CD4-positive, alpha-beta T cell treated with Interleukin-17A for 4 hours (primary cell): ENCODE results near the gene PAPLN.
"Not testable (repeated sequence)": the region's sequence is repeated elsewhere in the genome, so short reads cannot be mapped to it uniquely, and the experiment has no call there.

Experiments used
- DNase-seq: peaks from one replicate; pipeline ENCODE4 v3.0.0-alpha.2; 2020; ENCODE audit warnings: mixed read lengths

Gene PAPLN, protein sequence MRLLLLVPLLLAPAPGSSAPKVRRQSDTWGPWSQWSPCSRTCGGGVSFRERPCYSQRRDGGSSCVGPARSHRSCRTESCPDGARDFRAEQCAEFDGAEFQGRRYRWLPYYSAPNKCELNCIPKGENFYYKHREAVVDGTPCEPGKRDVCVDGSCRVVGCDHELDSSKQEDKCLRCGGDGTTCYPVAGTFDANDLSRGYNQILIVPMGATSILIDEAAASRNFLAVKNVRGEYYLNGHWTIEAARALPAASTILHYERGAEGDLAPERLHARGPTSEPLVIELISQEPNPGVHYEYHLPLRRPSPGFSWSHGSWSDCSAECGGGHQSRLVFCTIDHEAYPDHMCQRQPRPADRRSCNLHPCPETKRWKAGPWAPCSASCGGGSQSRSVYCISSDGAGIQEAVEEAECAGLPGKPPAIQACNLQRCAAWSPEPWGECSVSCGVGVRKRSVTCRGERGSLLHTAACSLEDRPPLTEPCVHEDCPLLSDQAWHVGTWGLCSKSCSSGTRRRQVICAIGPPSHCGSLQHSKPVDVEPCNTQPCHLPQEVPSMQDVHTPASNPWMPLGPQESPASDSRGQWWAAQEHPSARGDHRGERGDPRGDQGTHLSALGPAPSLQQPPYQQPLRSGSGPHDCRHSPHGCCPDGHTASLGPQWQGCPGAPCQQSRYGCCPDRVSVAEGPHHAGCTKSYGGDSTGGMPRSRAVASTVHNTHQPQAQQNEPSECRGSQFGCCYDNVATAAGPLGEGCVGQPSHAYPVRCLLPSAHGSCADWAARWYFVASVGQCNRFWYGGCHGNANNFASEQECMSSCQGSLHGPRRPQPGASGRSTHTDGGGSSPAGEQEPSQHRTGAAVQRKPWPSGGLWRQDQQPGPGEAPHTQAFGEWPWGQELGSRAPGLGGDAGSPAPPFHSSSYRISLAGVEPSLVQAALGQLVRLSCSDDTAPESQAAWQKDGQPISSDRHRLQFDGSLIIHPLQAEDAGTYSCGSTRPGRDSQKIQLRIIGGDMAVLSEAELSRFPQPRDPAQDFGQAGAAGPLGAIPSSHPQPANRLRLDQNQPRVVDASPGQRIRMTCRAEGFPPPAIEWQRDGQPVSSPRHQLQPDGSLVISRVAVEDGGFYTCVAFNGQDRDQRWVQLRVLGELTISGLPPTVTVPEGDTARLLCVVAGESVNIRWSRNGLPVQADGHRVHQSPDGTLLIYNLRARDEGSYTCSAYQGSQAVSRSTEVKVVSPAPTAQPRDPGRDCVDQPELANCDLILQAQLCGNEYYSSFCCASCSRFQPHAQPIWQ

DNA sequence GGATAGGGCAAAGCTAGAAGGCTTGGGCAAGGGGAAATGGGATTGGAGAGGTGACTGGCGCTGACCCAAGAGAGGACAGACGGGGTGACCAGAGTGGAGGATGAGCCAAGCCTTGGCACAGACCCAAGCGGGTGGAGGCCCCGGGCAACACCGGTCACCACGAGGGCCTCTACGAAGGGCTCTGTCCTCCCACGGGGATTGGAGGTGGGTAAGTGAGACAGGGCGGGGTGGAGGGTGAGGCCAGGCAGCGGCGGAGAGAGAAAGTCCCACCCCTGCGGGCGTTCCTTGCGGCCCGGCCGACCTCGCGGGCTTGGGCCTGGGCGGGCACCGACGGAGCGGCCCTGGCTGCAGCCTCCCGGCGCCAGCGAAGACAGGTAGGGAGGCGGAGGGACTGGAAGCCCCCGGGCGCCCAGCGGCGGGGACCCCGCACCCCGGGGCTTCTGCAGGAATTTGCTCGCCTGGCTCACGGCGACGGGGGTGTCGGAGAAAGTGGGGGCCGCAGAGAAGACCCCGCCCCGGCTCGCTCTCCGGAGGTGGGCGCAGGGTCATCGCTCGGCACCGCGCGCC is at the start of gene PAPLN:
Gene PAPLN, plus strand, starts transcription at position 288 of the 567 bp plus-strand sequence. CDS start 2,273 bp downstream, outside the sequence.
- no peak for DNase-seq

DNA sequence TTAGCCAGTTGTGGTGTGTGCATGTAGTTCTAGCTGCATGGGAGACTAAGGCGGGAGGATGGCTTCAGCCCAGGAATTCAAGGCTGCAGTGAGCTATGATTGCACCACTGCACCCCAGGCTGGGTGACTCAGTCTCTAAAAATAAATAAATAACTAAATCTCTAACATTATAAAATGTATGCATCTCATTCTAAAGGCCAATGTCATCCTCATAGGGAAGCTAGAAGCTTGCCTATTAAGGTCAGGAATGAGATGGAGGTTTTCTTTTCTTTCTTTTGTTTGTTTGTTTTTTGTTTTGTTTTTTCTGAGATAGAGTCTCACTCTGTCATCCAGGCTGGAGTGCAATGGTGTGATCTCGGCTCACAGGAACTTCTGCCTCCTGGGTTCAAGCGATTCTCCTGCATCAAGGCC is 48.8 kb upstream of the PAPLN start:
- DNase-seq = no peak

DNA sequence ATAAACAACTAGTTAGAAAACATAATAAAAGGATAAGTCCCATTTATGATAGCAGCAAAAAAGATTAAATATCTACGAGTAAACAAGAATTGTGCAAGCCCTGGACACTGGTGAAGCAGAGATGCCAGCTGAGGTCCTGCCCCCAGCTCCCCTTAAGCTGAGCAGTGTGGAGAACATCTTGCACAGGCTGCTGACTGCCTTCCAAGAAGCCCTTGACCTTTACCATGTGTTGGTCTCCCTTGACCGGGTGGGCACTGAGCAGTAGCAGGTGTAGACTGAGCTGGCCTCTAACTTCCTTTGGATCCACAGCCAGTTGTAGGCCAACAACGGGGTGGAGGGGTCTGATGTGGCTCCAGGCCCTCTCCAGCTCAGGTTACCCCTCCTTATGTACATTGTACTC is 47.7 kb upstream of the PAPLN start:
- DNase-seq = no peak

DNA sequence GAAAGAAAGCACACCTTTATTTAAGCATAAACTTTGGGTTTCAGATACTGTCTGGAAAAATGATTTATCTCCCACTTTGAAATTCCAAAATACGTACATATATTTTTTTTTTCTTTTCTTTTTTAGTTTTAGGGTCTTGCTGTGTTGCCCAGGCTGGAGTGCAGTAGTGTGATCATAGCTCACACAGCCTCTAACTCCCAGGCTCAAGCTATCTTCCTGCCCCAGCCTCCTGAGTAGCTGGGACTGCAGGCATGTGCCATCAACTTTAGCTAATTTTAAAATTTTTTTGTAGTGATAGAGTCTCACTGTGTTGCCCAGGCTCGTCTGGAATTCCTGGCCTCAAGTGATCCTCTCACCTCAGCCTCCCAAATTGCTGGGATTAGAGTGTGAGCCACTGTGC is 45.9 kb upstream of the PAPLN start:
- DNase-seq = no peak

DNA sequence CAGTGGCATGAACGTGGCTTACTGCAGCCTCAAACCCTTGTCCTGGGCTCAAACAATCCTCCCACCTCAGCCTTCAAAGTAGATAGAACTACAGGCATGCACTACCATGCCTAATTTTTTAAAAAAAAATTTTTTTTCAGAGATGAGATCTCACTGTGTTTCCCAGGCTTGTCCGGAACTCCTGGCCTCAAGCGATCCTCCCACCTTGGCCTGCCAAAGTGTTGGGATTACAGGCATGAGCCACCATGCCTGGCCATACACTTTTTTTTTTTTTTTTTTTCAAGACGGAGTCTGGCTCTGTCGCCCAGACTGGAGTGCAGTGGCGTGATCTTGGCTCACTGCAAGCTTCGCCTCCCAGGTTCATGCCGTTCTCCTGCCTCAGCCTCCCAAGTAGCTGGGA is 43.0 kb upstream of the PAPLN start:
- DNase-seq = not testable (repeated sequence)

DNA sequence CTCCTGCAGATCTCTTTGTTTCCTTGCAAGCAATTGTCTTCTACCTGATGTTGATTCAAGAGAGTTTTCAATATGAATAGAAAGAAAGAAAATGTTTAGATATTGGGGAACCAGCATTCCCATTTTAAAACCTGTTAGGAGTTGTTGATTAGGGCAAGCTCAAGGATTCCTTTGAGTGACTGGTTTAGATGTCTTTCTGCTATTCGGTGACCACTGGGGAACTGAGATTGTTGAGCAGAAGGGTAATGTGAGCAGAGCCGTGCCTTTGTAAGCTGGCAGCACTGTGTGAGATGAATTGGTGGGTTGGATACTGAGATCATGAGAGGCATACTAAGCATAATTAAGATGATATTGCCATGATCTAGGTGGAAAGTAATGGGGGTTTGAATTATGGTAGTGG is 39.1 kb upstream of the PAPLN start:
- no peak for DNase-seq

DNA sequence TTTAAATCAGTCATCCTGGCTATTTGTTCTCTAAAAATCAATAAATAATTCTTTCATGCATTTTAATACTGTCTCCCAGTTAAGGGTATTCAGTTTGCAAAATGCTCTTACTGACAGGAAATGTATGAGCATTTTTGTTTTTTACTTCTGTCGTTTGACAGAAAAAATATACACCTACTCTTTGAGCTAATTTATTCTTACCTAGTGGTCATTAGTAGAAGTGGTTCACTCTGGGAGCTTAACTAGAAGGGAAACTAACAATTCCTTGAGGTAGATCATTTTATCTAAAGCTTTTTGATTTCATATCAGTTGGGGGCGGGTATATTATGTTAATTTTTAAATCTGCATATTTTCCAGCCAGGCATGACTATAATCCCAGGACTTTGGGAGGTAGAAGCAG is 33.8 kb upstream of the PAPLN start:
- DNase-seq = no peak

DNA sequence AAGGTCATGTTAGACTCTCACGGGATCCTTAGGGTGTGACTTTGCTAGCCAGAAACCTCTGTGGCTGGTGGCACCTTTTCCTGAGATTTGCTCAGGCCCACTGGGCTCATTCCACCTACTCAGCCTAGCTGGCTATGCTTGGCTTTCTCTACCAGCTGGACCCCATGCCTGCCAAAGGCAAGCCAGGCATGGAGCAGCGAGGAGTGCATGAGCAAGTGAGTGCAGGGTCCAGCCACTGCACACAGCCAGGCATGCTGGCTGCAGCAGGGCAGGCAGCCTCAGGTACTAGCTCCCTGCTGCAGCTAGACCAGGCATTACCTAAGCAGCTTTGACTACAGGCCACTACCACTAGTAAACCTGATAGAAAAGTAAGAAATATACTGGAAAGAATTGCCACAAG is 29.7 kb upstream of the PAPLN start:
- DNase-seq = no peak

DNA sequence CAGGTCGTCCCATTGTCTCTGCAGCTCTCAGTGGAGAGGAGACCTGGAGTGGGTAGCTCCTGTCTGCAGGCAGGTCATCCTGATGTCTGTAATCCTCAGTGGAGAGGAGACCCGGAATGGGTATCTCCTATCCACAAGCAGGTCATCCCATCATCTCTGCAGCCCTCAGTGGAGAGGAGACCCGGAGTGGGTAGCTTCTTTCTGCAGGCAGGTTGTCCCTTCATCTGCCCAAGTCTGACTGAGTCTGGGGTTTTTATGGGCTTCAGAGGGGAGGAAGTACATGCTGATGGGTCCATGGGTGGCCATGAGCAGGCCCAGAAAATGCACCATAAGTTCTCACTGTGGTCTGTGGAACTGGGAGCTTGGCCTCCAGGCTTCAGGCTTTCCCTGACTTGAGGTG is 28.9 kb upstream of the PAPLN start:
- no peak for DNase-seq

DNA sequence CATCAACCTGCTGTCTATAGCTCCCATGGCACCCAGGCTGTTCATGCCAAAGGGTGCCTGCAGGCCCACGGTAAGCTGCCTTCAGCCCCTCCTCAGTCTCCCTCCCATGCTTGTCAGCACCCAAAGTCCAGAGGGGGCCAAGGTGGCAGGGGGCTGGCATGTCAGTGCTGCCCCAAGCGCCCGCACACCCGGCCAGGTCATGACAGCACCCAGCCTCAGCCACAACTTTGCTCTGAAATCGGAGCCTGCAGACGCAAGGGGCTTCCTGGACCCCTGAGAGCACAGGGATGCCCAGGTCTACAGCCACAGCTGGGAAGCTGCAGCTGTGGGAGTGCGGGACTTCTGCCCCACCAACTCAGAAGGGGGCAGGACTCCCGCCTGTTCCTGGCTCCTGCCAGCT is 28.5 kb upstream of the PAPLN start:
- DNase-seq = no peak

DNA sequence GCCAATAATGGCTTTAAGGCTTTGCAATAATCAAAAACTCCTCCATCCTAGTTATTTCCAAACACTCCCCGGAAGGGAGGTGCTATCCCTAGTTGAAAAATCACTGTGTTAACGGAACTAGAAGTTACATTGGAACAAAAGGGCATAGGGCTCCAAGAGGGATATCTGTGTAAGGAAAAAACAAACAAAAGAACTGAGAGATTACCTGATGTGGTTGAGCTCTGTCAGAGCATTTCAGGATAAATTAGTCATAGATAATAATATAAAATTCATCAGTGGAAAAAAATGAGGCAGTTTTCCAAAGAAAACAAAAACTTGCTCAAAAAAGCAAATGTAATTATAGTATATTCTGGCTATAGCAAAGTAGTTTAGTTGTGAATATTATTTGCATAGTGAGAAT is 27.4 kb upstream of the PAPLN start:
- DNase-seq = no peak

DNA sequence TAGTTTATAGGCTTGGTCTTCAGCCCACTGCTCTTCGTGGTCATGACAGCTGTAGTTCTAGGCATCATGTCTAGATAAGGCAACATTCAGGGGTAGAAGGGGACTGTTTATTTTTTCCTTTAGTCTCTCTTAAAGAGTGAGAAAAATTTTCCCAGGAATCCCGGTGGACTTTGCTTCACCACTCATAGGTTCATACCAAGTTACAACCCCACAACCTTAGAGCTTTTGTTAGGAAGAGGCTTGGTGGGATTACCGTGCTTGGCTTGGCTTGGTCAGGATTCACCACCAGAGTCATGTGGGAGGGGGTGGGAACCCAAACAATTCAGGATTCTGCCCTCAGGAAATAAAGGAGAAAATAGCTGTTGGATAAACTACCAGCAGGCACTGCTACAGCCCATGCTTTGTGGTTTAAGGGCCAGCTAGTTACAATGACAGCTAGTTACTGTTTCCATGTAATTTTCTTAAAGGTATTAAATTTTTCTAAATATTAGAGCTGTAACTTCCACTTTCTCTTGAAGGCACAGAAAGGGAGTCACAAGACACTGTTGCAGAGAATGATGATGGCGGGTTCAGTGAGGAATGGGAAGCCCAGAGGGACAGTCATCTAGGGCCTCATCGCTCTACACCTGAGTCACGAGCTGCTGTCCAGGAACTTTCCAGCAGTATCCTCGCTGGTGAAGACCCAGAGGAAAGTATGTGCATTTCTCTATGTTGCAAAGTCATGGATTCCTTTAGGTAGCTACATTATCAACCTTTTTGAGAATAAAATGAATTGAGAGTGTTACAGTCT is 25.9 kb upstream of the PAPLN start:
- no peak for DNase-seq

DNA sequence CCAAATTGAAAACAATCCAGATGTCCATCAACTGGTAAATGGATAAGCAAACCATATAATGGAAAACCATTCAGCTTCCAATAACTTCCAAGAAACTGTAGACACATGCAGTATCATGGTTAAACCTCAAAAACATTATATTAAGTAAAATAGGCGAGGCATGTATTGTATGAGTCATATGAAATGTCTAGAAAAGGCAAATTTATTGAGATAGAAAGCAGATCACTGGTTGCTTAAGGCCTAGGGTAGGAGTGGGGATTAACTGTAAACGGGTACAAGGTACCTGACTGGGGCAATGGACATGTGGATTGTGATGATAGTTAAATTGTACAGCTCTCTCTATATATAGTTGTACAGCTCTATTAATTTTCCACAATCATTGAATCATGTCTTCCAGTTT is 21.3 kb upstream of the PAPLN start:
- no peak for DNase-seq

DNA sequence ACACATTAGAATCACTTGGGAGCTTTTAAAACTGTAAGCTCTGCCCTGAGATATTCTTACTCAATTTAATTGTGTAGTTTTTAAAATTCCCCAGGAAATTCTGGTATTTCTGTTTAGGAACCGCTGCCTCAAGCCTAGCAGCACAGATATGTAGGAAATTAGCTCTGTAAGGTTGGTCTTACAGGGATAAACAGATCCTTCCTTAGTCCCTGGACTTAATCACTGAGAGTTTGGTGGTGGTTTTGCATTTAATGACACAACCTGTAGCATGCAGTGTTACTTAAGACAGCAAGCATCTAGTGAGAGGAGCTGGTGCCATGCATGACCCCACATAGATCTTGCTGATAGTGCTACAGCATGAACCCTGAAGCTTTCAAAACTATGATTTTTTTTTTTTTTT is 19.9 kb upstream of the PAPLN start:
- DNase-seq = no peak

DNA sequence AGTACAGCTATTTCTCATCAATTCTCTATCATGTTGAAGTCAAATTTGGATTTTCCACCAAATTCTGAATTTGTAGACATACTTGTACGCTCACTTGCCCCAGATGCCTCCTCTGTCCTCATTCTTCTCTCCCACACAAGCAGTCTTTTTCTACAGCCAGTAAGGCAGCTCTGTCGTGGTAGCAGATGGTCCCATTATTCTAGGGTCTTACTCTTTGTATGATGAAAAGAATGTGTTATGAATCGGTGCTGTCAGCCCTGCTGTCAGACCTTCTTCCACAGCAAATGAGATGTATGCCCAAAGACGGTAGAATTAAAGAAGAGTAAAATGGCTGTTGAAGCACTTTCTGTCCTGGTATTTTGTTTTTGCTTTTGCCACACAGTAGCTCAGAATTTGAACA is 17.2 kb upstream of the PAPLN start:
- DNase-seq = no peak

DNA sequence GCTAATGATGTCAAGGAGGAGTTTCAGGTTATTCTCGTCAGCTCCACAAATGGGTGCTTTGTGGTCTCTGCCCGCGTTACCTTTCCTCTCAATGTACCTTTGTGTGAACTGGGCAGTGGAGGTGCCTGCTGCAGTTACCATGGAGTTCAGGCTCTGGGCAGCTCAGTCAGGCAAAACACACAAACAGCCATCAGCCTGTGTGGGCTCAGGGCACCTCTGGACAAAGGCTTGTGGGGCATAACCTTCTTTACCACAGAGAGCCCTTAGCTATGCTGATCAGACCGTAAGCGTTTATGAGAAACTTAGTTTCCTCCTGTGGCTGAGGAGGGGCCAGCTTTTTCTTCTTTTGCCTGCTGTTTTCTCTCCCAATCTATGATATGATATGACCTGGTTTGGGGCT is 16.7 kb upstream of the PAPLN start:
- no peak for DNase-seq

DNA sequence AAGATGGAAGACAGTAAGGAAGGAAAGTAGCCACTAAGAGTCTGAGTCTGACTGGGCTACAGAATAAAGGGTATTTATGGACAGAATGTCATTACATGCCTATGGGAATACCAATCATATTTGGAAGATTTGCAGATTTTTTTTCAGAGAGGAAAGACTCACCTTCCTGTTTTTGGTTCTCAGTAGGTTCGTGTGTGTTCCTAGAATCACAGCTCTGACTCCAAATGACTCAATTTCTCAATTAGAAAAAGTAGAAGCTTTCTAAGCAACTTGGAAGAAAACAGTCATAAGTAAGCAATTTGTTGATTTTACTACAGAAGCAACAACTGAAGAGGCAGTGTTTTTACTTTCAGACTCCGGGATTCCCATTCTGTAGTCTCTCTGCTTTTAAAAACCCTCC is 15.4 kb upstream of the PAPLN start:
- no peak for DNase-seq

DNA sequence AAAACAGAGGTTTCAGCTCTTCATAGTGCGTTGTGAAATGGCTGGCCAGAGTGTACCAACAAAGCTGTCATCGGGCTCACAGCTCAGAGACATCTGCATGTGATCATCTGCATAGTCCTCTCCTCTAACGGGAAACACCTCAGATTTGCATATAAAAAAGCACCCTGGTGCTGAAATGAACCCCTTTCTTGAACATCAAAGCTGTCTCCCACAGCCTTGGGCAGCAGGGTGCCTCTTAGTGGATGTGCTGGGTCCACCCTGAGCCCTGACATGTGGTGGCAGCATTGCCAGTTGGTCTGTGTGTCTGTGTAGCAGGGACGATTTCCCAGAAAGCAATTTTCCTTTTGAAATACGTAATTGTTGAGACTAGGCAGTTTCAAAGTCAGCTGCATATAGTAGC is 14.3 kb upstream of the PAPLN start:
- DNase-seq = no peak

DNA sequence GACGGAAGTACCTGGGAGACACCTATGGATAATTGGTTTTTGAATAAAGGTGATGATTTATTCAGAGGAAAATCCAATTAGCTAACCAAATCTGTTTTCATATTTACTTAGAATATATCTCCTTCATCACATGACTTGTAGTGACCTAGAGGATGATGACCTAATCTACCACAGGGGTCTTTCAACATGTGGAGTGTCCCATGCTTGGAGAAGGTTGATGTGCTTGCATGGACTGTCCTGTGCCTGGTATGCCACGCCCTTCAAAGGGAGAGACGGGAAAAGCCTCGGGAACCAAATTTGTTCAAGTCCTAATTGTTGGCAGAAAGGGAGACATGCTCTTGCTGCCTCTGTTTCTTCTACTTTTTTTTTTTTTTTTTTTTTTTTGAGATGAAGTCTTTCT is 11.8 kb upstream of the PAPLN start:
- DNase-seq = no peak

DNA sequence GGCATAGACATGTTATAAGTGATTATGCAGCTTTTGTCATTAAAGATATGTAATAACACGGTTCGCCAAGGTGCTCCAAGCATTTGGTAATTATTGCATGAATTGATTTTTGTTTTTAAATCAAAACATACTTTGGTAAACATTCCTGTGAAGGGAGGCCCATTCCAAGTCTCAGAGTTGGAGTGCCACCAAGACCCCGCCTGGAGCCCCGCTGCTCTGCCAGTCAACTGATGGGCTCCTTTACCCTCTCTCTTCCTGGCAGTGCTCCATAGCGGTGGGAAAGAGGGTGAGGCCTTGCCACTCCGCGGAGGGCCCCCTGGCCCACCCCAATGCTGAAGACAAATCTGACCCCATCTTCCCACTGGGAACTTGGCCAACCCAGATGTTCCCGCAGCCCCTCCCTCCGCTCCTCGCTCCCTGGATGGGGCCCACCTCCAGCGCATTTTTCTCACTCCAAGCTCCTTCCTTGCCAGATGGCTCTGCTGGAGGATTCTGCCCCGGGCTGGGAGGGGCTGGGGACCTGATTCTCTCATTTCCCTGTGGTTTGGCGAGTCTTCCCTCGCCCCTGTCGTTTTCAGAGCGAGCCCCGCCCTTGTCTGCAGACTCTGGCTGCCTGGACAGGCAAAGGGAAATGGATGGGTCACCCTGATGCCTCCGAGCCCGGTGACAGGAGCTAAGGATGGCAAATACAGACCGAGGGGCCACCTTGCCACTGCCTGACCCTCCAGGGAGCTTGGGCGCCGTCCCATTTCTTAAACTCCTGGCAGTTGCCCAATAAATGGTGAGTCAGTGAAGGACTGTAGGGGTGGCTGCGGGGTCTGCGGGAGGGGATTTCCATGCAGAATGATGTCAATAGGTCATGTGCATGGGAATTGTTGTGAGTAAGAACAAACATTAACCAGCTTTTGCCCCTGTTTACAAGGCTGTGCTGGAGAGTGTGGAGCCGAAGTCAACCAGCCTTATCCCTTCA is 9.2 kb upstream of the PAPLN start:
- DNase-seq = no peak

DNA sequence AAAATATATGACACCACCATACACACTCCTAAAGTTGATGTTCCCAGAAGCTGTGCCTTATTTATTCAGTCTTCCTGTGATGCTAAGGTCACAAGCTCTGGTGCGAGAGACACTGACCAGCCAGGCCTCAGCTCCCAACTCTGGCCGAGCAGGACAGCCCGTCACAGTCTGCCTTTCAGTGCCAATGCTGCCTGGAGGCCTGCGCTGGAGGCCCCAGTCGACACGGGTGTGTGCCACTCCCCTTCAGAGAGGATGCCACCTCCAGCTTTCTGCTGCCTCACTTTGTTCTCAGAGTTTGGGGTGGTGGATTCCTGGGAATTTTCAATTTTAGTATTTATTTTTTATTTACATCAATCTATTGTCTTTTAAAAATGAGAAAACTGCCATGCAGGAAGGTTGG is 7.3 kb upstream of the PAPLN start:
- DNase-seq = no peak
